Measurements from ENCODE around the gene USP40.

Gene USP40

DNA sequence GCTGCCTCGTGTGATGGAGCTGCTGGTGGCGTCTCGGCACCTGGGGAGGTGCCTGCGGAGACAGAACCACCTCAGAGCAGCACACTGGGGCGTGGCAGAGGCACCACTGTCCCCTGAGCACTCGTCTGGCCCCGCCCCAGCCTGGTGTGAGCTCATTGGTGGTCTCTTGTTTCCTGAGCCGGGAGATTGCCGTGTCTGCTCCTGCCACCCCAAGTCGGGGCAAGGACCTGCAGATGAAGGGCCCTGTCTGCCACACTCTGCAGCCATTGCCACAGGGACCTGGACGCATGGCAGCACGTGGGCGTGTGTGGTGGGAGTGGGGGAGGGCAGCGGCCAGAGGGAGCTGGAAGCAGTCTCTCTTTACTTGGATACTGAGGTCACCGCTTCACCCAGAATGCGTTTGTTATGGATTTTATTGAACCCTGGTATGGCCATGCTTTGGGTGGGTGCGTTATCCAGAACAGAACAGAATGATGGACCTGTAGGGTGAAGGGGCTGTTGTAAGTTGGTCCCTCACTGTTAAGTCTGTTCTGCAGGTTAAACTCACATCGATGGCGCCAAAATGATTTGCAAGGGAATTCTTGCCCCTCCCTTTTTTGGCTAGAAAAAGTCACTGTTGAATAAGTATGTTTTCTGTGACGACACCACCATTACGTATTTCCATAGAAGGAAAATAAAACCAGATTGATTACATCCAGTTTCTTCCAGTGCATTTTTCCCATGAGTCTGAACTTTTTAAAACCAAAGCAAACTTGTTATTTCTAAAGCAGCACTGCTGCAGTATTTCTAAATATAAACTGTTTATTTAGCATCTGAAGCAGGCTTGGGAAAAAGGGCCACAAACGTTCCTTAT is 92.0 kb downstream of the USP40 start:
- DNase-seq (ENCODE audit: low read depth), result no peak

GRCh38 chr2:233473878-233474277 is 92.7 kb downstream of the USP40 start:
- no peak for DNase-seq (ENCODE audit: low read depth)

DNA sequence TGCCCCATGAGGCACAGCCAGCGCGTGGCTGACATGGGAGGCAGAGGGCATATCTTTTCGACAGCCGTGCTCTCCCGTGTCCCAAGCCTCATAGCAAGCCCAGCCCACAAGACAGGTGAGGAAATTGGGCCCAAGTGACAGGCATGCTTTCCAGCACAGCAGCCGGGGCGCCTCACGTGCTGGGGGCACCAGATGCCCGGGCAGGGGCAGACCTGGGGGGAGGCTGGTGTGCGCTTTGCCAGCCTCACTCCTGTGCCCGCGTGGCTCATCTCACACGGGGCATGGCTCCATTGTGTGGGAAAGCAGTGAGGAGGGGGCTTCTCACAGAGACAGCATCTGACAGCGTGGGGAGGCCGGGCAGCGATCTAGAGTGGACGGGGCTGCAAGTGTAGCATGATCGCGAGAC is 93.2 kb downstream of the USP40 start:
- DNase-seq (ENCODE audit: low read depth), result no peak

DNA sequence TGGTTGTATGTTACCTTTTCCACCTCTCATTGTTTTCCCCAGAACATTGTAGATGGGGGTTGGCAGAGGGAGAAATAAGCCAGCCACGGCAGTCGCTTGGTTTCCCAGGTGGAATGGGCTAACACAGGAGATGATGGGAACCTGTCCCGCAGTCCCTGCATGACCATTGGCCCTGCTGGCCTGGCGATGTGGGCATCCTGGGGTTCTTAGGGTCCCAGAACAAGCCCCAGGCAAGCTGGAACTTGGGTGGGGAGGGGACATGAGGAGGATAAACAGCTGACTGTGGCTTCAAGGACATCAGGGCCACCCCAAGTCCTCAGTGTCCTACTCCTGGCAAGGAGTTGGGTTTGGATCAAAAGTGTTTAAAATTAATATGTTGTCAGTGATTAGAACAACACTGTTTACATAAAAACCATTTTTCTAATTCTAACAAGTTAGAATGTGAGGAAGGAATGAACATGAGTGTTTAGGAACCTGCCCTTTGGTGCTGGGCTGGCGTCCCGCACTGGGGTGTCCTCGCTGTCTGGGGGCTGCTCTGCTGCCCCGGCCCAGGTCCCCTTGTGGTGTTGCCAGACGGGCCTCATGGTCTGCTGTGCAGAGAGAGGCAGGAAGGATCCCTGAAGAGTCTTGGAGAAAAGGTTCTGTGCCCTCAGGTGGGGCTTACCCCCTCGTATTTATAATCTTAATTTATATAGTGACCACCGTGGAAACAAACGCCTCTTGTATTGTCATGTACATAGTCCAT is 95.1 kb downstream of the USP40 start:
- no peak for DNase-seq (ENCODE audit: low read depth)

DNA sequence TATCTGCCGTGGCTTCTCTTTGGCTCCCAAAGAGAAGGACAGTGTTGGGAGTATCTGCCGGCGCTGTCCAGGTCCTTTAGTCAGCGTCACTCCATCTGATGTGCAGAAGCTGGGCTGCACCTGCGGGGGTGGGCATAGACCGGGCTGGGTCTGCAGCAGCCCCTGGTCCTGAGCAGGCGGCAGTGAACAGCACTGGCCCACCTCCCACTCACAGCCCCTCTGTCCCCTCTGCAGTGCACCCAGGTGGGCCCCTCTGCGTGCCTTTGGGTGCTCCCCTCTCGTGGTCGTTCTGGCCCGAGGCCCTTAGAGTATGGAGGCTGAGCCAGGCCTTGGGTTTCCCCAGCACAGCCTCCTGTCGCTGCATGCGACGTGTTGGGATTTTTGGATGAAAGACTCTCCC is 95.7 kb downstream of the USP40 start:
- DNase-seq (ENCODE audit: low read depth), result no peak

DNA sequence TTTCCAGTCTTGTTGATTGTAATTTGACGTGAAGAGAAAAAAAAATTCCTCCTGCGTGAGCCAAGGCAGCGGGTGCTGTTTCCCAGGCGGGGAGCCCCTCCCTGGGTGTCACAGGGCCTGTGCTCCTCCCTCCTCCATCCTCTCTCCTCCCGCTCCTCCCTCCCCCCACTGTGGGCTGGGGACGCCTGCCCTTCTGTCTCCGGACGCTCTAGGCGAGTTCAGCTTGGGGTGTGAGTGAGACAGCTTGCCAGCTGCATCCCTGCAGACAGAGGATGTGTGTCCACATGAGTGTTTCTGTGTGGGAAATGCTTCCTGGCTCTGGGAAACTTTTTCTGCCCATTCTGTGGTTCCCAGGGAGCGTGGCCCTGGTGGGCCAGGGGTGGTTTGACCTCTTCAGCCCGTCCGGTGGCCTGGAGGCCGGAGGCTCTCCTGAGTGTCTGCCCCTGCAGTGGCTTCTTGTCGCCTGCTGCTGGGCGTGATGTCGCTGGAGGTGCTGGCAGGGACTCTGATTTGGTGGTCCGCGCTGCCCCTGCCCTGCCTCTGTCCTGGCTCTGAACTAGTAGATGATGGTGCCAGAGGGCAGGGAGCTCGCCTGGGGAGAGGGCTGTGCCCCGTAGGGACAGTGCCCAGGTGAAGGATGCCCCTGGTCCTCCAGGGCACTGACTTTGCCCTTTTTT is 96.4 kb downstream of the USP40 start:
- DNase-seq (ENCODE audit: low read depth), result no peak

DNA sequence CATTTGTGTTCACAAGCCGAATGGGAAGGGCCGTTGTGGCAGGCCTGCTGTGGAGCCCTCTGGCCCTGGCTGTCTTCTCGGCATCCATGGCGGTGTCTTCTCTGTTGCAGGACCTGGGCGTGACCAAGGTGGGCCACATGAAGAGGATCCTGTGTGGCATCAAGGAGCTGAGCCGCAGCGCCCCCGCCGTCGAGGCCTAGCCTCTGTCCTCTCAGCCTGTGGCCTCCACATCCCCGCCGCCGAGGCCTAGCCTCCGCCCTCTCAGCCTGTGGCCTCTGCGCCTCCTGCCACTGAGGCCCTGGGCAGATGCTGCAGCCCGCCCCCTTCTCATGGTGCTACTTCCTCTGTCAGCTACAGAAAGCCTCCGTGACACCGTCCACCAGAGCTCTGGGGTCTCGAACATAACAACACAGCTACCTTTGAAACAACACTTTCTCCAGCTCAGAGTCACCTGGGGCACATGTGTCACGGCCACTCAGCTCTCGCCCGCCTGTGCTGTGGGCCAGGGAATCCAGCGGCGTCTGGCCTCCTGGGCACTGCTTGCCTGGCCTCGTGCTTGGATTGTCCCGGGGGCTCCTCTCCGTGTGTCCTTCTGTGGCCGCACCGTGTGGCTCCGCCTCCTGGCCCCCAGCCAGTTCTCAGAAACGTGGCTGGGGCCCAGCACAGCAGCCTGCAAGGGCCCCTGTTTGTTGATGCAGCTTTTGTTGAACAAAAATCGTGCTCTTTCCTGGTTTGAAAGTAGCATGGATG is 97.1 kb downstream of the USP40 start:
- no peak for DNase-seq (ENCODE audit: low read depth)

GRCh38 chr2:233468741-233469110 is 97.9 kb downstream of the USP40 start:
- DNase-seq (ENCODE audit: low read depth), result no peak

- no peak for DNase-seq (ENCODE audit: low read depth)
Measured at GRCh38 chr2:233468047-233468740, 98.4 kb downstream of the USP40 start.

DNA sequence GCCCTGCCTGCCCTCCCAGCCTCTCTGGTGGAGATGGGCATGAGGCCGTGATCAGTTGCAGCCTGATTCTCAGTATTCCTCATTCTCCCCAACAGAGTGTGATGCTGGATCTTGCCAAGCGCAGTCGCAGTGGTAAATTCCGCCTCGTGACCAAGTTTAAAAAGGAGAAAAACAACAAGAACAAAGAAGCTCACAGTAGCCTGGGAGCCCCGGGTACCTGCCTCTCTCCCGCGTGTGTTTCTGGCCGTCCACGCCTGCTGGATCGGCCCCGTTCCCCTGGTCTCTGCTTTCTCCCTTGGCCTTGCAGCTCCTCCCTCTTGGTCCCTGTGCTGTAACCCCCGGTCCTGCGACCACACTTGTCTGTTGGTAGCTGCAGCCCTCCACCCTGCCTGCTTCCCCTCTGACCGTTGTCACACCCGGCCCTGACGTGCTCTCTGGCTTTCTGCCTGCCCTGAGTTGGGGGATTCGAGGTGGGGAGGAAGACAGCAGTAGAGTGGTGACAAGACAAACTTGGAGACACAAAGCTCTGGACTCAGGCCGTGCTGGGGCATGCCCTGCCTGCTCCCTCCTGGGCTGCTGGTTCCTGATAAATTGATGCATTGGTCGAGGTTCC is 99.5 kb downstream of the USP40 start:
- no peak for DNase-seq (ENCODE audit: low read depth)

GRCh38 chr2:233464531-233465240 is 101.9 kb downstream of the USP40 start:
- no peak for DNase-seq (ENCODE audit: low read depth)

GRCh38 chr2:233464056-233464455 is 102.5 kb downstream of the USP40 start:
- no peak for DNase-seq (ENCODE audit: low read depth)

DNA sequence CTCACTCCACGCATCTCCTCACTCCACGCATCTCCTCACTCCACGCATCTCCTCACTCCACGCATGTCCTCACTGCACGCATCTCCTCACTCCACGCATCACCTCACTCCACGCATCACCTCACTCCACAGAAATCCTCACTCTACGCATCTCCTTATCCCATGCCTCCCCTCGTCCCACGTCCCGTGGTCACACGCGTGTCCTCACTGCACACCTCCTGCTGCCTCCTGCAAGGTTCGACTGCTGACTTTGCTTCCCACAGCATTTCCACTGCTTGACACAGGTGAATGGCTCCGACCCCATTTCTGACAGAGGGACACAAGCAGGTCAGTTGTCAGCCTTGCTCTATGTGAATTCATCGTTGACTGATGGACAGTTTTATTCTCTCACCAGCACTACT is 103.0 kb downstream of the USP40 start:
- DNase-seq (ENCODE audit: low read depth), result no peak

DNA sequence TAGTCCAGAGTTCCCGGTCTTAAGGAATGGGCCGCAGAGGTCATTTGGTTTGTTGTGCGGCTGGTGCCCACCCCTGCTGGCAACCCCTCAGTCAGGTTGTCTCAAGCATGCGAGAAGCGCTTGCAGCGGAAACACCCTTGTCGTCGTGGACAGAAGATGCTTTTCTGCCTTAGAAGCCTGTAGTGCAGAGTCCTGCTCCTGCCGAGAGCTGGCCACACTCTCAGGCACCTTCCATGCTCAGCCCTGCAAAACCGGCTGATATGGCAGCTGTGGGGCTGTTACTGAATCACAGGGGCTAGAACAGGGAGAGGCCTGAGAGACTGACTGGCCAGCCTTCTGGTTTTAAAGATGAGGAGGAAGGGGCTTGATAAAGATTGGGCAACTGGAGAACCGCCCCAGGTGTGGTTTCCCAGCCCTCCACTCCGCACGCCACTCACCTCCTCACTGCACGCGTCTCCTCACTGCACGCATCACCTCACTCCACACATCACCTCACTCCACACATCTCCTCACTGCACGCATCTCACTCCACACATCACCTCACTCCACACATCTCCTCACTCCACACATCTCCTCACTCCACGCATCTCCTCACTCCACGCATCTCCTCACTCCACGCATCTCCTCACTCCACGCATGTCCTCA is 103.6 kb downstream of the USP40 start:
- no peak for DNase-seq (ENCODE audit: low read depth)

GRCh38 chr2:233462202-233462785 is 104.3 kb downstream of the USP40 start:
- no peak for DNase-seq (ENCODE audit: low read depth)

DNA sequence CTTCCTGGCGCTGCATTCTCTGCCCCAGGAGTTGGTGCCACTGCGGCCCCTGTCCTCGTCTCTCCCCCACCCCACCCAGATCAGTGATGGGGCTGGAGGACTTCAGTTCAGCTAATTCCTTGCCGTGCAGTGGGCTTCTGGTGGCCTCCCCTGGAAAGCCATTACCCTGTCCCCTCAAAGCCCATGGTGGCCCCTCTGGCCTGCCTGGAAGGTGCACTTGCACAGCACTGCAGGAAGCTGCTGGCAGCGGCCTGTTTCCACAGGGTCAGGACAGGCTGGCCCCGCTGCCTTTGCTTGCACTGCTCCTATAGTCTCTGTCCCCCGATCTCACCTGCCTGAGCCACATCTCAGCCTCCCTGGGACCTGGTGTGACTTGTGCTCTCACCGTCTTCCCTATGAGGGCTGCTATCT is 105.1 kb downstream of the USP40 start:
- no peak for DNase-seq (ENCODE audit: low read depth)

- no peak for DNase-seq (ENCODE audit: low read depth)
Measured at GRCh38 chr2:233460726-233461441, 105.7 kb downstream of the USP40 start.

DNA sequence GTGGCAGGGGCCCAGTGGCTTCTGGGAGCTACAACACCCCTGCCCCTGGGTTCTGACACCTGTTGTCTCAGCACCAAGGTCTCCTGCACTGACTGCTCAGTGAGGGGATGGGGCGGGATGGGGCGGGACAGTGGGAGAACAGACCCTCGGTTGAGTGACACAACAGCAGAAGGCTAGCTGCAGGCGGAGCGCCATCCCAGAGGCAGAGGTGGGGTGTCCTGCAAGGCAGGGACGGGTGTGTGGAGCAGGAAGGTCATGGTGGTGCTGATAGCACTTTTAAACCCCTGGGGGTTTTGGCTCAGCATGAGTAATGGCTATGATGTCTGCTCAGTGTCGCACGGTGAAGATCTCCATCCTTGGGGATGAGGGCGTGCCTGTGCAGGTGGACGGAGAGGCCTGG is 107.2 kb downstream of the USP40 start:
- no peak for DNase-seq (ENCODE audit: low read depth)

- no peak for DNase-seq (ENCODE audit: low read depth)
Measured at GRCh38 chr2:233458826-233459225, 107.8 kb downstream of the USP40 start.

Data from EH (cell line).